GM19324 (cell line): ENCODE data around the gene TENM3.
A peak's percentile ranks its signal among the peaks of the same experiment; 100 is the strongest.

Experiments used
- ATAC-seq: cut with Tn5 transposase; IDR thresholded peaks from one replicate; pipeline ENCODE4 v1.9.1; 2021; ENCODE audit warnings: mild to moderate bottlenecking, moderate library complexity; ENCODE audit not compliant: unreplicated experiment, low FRiP score

TENM3 gene

GRCh38 chr4:182589100-182589499 is 345.9 kb downstream of the TENM3 start:
- no peak for ATAC-seq

- ATAC-seq: no peak
Measured at GRCh38 chr4:182593402-182593801, 350.2 kb downstream of the TENM3 start.

GRCh38 chr4:182593864-182594263 is 350.7 kb downstream of the TENM3 start:
- no peak for ATAC-seq

GRCh38 chr4:182600093-182600492 is 356.9 kb downstream of the TENM3 start:
- ATAC-seq: no peak

GRCh38 chr4:182600856-182601255 is 357.7 kb downstream of the TENM3 start:
- no peak for ATAC-seq

- no peak for ATAC-seq
Measured at GRCh38 chr4:182604161-182604622, 361.0 kb downstream of the TENM3 start.

- ATAC-seq: no peak
Measured at GRCh38 chr4:182604953-182605352, 361.8 kb downstream of the TENM3 start.

- no peak for ATAC-seq
Measured at GRCh38 chr4:182608525-182608924, 365.3 kb downstream of the TENM3 start.

GRCh38 chr4:182616476-182616875 is 373.3 kb downstream of the TENM3 start:
- ATAC-seq: no peak

- ATAC-seq: no peak
Measured at GRCh38 chr4:182619660-182620059, 376.5 kb downstream of the TENM3 start.

- ATAC-seq: no peak
Measured at GRCh38 chr4:182620111-182620980, 377.1 kb downstream of the TENM3 start.

- ATAC-seq: no peak
Measured at GRCh38 chr4:182624281-182624680, 381.1 kb downstream of the TENM3 start.

- ATAC-seq: no peak
Measured at GRCh38 chr4:182625193-182625592, 382.0 kb downstream of the TENM3 start.

- ATAC-seq: no peak
Measured at GRCh38 chr4:182627996-182628395, 384.8 kb downstream of the TENM3 start.

GRCh38 chr4:182628544-182628943 is 385.3 kb downstream of the TENM3 start:
- no peak for ATAC-seq

GRCh38 chr4:182629096-182629495 is 385.9 kb downstream of the TENM3 start:
- ATAC-seq: no peak

- ATAC-seq: no peak
Measured at GRCh38 chr4:182640491-182640890, 397.3 kb downstream of the TENM3 start.

- no peak for ATAC-seq
Measured at GRCh38 chr4:182640932-182641331, 397.7 kb downstream of the TENM3 start.

GRCh38 chr4:182642831-182643230 is 399.6 kb downstream of the TENM3 start:
- peak; percentile 63 for ATAC-seq

- ATAC-seq: no peak
Measured at GRCh38 chr4:182643801-182644682, 400.8 kb downstream of the TENM3 start.

GRCh38 chr4:182644683-182645050 is 401.5 kb downstream of the TENM3 start:
- ATAC-seq: no peak
